Measurements from ENCODE around the gene MAP2K2. TPM values are rescaled to one million over a fixed set of nuclear protein-coding genes. Genes with fewer than 3 reads are reported as not detected.
A peak's percentile ranks its signal among the peaks of the same experiment; 100 is the strongest.

Gene MAP2K2
- total RNA-seq, 1 experiment from 2014 or later: 138 TPM

GRCh38 chr19:4061178-4061682 is 62.7 kb downstream of the MAP2K2 start:
- peak; percentile 46 for DNase-seq (ENCODE audit: low read depth)

GRCh38 chr19:4060621-4061177 is 63.2 kb downstream of the MAP2K2 start:
- no peak for DNase-seq (ENCODE audit: low read depth)

DNA sequence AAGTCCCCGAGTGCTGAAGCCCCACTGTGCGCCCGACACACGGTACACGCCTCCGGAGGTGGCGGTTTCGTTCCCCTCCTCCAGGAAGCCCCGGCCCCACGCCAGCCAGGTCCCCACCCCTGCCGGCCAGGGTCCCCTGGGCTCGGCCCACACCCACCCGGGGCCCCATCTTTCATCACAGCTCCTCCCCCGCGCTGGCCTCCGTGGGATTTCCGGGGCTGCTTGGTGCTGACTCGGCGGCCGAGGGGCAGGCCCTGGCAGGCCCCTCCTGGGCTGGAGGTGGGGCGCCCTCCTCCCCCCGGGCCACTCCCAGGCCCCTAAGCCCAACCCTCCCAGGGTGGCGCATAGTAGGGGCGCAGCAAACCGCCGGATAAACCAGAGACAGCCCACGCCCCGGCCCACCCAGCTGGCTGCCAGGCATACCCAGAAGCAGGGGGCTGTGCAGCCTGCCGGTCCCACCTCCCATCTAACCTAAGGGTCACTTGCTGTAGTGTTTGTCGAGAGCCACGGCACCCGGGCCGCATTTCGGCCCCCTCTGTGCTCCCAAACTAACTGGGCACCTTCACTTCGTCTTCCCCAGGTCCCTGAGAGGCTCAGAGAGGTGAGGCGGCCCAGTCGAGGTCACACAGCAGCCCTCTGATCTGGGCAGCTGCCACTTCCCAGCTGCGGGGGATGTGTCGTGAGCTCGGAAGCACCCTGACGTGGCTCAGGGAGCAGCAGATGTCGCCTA is 63.9 kb downstream of the MAP2K2 start:
- no peak for DNase-seq (ENCODE audit: low read depth)

DNA sequence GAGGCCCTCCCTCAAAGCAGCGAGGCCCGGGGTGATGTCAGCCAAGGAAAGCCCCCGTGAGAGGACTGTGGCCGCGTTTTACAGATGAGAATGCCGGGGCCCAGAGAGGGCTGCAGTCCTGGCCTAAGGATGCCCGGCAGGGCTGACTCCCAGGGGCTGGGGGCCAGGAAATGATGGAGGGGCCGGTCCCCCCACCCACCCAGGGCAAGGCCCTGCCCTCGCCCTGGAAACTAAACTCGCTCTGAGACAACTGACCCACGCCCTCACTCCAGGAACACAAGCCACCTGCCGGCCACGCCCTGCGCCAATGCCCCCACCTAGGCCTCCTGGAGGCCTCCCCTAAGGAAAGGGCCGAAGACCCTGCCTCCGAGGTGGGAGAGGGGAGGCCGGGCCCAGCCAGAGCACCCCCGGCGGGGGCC is 64.5 kb downstream of the MAP2K2 start:
- no peak for DNase-seq (ENCODE audit: low read depth)

DNA sequence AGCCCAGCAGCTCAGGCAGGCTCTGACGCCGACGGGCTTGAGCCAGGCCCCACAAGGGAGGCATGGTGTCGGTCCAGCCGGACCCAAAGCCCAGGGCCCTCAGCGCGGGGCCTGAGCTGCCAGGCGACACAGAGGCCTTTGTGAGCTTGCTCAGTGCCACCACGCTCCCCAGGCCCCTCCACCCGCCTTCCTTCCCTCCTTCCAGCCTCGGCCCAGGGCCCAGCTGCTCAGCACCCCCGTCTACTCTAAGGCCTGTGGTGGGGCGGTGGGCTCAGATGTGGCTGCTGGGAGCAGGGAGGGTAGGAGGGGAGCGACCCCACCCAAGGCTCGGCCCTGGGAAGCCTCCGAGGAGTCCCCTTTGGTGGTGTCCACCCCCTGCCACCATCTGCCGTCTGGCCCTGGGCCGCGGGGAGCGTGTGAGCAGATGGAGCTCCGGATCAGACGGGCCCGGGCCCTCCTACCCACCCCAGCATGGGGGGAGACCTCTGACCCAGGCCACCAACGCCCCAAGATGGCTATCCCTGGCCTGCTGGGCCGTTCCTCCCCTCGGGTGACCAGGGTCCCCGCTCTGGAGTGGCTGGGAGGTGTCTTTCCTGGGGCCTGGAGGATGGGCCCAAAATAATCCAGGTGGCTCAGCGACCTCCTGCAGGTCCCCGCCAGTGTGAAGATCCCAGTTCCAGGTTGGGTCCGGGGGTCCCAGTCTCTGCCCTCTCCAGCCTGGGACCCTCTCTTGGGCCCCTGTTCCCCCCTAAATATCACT is 65.0 kb downstream of the MAP2K2 start:
- DNase-seq (ENCODE audit: low read depth): no peak

- DNase-seq (ENCODE audit: low read depth): peak; percentile 93
Observed at GRCh38 chr19:4057931-4058692, 65.8 kb downstream of the MAP2K2 start.

- DNase-seq (ENCODE audit: low read depth): no peak
Observed at GRCh38 chr19:4055209-4055552, 68.7 kb downstream of the MAP2K2 start.

DNA sequence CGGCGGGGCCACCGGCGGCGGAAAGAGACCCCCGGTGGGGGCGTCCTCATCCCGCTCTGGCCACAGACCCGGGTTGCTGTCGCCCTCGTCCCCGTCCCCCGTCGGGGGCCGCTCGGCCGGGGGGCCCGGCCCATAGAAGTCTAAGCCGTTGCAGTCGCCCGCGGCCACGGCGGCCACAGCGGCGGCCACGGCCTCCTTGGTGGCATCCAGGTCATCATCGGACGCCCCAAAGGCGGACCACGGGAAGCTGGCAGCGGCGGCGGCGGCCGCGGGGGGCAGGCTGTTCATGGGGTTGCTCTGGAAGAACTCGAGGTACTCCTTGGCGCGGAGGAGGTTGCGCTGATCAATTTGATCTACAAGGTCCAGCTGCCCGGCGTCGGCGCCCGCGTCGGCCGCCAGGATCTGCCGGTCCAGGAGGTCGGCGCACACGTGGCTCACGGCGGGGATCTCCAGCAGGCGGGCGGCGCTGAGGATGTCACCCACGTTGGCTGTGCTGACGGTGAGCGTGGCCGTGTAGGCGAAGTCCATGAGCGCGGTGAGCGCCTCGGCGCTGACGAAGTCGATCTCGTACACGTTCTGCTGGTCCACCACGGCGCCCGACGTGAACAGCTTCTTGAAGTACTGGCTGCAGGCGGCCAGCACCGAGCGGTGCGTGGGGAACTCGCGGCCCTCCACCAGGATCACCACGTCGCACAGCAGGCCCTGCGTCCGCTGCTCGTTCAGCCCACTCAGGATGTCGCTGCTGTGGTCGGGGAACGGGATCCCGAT is 69.3 kb downstream of the MAP2K2 start:
- DNase-seq (ENCODE audit: low read depth): no peak

DNA sequence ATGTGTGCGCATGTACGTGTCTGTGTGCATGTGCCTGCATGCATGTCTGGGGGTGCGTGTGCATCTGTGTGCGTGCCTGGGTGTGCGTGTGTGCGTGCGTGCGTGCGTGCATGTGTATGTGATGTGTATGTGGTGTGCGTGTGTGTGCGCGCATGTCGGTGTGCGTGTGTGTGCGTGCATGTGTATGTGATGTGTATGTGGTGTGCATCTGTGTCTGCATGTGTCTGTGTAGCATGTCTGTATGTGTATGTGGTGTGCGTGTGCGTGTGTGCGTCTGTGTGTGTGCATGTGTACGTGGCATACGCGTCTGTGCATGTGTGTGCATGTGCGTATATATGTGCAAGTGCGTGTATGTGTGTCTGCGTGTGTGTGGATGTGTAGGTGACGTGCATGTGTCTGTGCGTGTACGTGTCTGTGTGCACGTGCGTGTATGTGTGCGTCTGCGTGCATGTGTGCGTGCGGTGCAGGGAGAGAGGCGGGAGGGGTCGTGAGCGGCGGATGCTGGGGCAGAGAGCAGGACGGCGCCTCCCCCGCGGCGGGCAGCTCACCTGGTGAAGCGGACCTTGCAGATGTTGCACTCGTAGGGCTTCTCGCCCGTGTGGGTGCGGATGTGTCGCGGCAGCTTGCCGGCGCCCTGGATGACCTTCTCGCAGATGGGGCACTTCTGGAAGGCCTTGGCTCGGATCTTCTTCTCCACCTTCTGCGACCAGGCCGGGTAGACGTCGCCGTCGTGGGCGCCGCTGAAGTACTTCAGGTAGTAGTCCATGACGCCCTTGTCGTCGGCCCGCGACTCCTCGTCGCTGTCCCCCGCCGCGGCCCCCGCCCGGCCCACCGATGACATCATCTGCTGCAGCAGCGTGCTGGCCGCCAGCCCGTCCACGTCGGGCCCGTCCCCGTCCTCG is 70.2 kb downstream of the MAP2K2 start:
- no peak for DNase-seq (ENCODE audit: low read depth)

- peak; percentile 42 for DNase-seq (ENCODE audit: low read depth)
Observed at GRCh38 chr19:4052993-4053422, 70.9 kb downstream of the MAP2K2 start.

DNA sequence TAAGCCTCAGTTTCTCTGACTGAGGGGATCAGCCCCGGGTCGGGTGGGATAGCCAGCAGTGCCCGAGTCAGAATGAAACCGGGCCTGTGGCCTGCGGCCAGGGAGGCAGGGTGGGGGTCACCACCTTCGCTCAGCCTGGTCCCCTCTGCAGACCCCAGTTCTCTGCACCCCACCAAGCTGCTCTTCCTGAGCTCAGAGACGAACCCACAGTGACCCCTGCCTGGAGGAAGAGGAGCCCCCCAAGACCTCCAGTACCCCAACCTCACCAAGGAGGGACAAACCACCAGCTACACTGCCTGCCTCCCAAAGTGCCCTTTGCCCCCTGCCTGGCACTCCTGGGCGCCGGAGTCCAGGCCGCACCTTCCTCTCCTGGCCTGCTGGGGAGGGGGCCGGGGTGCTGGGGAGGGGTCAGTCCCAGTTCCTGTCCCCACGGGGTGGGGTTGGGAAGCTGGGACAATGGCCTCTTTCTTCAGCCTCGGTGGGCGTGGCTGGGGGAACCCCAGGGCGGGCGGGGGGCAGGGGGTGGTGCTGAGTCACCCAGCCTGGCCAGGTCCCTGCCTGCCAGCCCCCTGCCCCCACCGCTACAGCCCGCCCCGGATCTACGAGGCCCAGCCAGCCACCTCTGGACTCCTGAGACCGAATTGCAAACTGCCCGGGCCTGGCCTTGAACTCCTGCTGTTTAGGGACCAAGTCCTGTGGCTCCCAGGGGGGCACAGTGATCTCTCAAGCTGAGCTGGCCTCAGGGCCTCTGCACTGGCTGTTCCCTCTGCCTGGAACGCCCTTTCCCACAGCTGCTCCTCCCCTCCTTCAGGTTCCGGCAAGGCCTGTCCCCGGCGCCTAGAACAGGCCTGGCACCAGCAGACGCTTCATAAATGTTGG is 71.6 kb downstream of the MAP2K2 start:
- DNase-seq (ENCODE audit: low read depth): peak; percentile 85

GRCh38 chr19:4051175-4052101 is 72.5 kb downstream of the MAP2K2 start:
- peak; percentile 87 for DNase-seq (ENCODE audit: low read depth)

DNA sequence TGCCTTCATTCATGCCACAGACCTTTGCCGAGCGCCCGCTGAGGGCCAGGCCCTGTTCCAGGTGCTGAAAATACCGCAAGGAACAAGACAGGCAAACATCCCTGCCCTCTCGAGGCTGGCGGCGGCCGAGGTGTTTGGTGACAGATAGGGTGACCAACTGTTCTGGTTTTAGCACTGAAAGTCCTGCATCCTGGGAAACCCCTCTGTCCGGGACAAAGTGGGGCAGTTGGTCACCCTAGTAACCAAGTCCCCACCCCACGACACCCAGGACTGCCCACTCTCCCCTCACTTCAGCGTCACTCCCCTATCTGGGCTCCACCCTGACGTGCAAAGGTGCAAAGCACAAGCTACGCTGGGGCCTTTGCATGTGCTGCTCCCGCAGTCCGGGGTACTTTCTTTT is 74.5 kb downstream of the MAP2K2 start:
- no peak for DNase-seq (ENCODE audit: low read depth)

DNA sequence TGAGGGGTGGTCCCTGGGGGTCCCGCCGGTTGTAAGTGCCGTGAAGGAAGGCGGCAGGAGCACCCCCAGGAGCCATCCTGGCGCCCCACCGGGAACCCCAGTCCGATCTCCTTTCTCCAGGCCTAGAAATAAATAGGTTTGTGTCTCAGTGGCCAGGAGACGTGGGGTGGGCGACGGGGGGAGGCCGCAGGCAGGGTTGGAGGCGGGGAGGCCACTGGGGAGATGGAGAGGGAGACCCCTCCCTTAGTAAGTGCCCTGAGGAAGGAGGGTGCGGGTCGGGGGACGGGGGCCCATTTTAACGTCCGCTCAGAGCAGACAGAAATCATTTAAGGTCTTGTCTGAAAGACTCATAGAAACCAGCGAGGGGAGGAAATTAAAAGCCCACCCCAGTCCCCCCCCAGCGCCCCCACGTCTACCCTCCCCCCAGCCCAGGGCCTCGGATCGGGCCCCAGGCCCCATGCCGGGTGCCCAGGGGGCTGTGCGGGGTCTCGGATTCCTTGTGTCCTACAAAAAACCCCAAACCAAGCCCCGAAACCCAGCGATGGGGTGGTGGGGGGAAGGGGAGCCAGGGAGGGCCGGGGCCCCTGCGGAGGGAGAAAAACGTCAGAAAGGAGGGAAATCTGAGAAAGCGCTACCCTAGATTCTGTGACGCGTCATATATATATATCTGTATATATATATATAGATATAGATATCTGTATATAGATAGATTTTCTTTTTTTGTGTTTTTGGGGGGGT is 76.8 kb downstream of the MAP2K2 start:
- no peak for DNase-seq (ENCODE audit: low read depth)

GRCh38 chr19:4046362-4046691 is 77.6 kb downstream of the MAP2K2 start:
- DNase-seq (ENCODE audit: low read depth): no peak

GRCh38 chr19:4045597-4046361 is 78.1 kb downstream of the MAP2K2 start:
- no peak for DNase-seq (ENCODE audit: low read depth)

- DNase-seq (ENCODE audit: low read depth): no peak
Observed at GRCh38 chr19:4044990-4045465, 78.9 kb downstream of the MAP2K2 start.
